ENCODE data around the gene HCN4. TPM values are rescaled to one million over a fixed set of nuclear protein-coding genes. Genes with fewer than 3 reads are reported as not detected.
A peak's percentile ranks its signal among the peaks of the same experiment; 100 is the strongest.

Gene HCN4
- total and polyA plus RNA-seq, 2 of the 8 experiments (the other 6 are each of a cell fraction or from before 2014, with no cell fraction given) = 3.7 to 8.5 TPM

DNA sequence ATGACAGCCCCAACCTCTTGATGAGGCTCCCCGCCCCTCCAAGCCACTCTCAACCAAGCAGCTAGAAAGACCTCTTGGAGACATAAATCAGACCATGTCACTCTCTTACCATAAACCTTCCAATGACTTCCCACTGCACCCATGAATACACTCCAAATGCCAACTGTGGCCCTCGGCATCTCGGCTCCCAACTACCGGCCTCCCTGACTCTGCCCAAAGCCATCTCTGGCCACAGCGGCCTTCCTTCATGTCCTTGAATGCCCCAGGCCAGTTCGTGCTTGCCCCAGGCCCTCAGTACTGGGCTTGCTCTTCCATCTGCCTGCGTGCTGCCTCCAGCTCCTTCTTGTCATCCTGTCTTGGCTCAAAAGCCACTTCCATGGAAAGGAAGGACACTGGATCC is 32.0 kb downstream of the HCN4 start:
- H3K79me2 ChIP-seq (ENCODE audit: control insufficient read depth in 1 of 2, insufficient read depth in 2 of 2, low read length in 2 of 2) = peaks cover 0 to 11% of the 10 kb centered on the region in 2 experiments; a peak in 2 of 4 replicates
- H3K79me1 ChIP-seq (ENCODE audit: low read depth, low read length) = peaks cover 8% of the 10 kb centered on the region
- 0 out of 2 replicates have a peak overlapping the region, but pooled peaks have one; percentile 24 for H2BK5ac ChIP-seq (ENCODE audit: low read depth, low read length)
- no peak overlapping the region for H3K4ac ChIP-seq (replicated peaks; ENCODE audit: insufficient read length, low read depth, low read length)
- H3K14ac ChIP-seq (ENCODE audit: insufficient read length) = no peak overlapping the region
- no peak overlapping the region for H2BK15ac ChIP-seq (ENCODE audit: low read length)
- H4K5ac ChIP-seq (ENCODE audit: insufficient read length, low read depth, low read length) = no peak overlapping the region
- FAIRE-seq = no peak
- peak overlapping the region; percentile 48; the same call in 1 of the 2 replicates for H4K8ac ChIP-seq (ENCODE audit: extremely low read depth, insufficient read depth, low read length)
- H2AK5ac ChIP-seq (ENCODE audit: low read depth, low read length) = no peak overlapping the region
- peaks cover 2 to 4% of the 10 kb centered on the region in 2 experiments for H4K20me1 ChIP-seq (replicated peaks in 1 of 2; ENCODE audit: control insufficient read depth in 1 of 2, insufficient read depth in 2 of 2, low read length in 2 of 2)
- H3K4me1 ChIP-seq (replicated peaks in 1 of 4; ENCODE audit: control insufficient read depth in 3 of 4, insufficient read depth in 4 of 4, low read length in 3 of 4) = no peaks in the 10 kb centered on the region
- H2AFZ ChIP-seq (ENCODE audit: low read length) = no peak overlapping the region
- H3K9ac ChIP-seq (replicated peaks in 1 of 4; ENCODE audit: extremely low read depth in 1 of 4, low read depth in 3 of 4, low read length in 3 of 4) = no peak overlapping the region
- no peaks in the 10 kb centered on the region for H3K27me3 ChIP-seq (replicated peaks in 1 of 4; ENCODE audit: control insufficient read depth in 3 of 4, extremely low read depth in 1 of 4, insufficient read depth in 3 of 4, low read length in 3 of 4)
- no peak overlapping the region for H2BK20ac ChIP-seq (ENCODE audit: low read length)
- POLR2A ChIA-PET (ENCODE audit: partially characterized antibody) = no interaction called here
- peaks cover 0 to 2% (median 0%) of the 10 kb centered on the region in 4 experiments; a peak in 4 of 8 replicates for H3K36me3 ChIP-seq (ENCODE audit: control insufficient read depth in 2 of 4, insufficient read depth in 4 of 4, low read length in 3 of 4)
- no peak overlapping the region for H4K91ac ChIP-seq (replicated peaks; ENCODE audit: insufficient read length, low read length)
- H2BK120ac ChIP-seq (replicated peaks; ENCODE audit: low read depth, low read length) = no peak overlapping the region
- TF ChIP-seq TEAD4 (IDR thresholded peaks at IDR 0.05; ENCODE audit: low read depth, low read length) (no peak), NANOG (IDR thresholded peaks at IDR 0.05; ENCODE audit: insufficient read depth, low read depth, low read length, poor library complexity, severe bottlenecking) (no peak), CTCF (IDR thresholded peaks at IDR 0.05; ENCODE audit: control extremely low read depth in 1 of 3, insufficient read depth in 1 of 3, low read depth in 1 of 3, low read length in 3 of 3) (no peak), CBX5 (IDR thresholded peaks at IDR 0.05; ENCODE audit: low read depth, low read length) (no peak), CEBPB (IDR thresholded peaks at IDR 0.05; ENCODE audit: low read depth, low read length) (no peak)
- CTCF ChIA-PET (ENCODE audit: partially characterized antibody) = interaction anchor here (0.8 to 1.8 kb wide), 2 partner anchors 12 to 17 kb away, joined by 3 to 6 read pairs; no protein-coding TSS in a partner anchor
- H3K56ac ChIP-seq (replicated peaks; ENCODE audit: insufficient read length, low read depth, low read length) = no peak overlapping the region
- 93% methylated on average over 7 of the region's 7 CpGs; no CpG with 5 or more reads in 1 of the 2 experiments for WGBS, 2 experiments (ENCODE audit: extremely low coverage in 1 of 2, insufficient coverage in 1 of 2, insufficient read length in 1 of 2, insufficient replicate concordance in 2 of 2, low coverage in 1 of 2, low lambda C conversion rate in 2 of 2, missing lambda C conversion rate in 1 of 2)
- no peak overlapping the region for H2BK12ac ChIP-seq (ENCODE audit: low read depth, low read length)
- no peaks in the 10 kb centered on the region for H3K9me3 ChIP-seq (ENCODE audit: insufficient read depth in 2 of 2, low read depth in 1 of 2, low read length in 1 of 2)
- H3K23ac ChIP-seq (ENCODE audit: insufficient read length) = no peak overlapping the region
- no peak overlapping the region for H3K18ac ChIP-seq (ENCODE audit: extremely low read depth, low read length)
- no peak for DNase-seq (ENCODE audit: low read depth in 1 of 2, low spot score in 2 of 2)
- H3K23me2 ChIP-seq (ENCODE audit: low read depth, low read length) = no peaks in the 10 kb centered on the region
- no peak overlapping the region for H3K27ac ChIP-seq (ENCODE audit: low read depth, low read length)
- H3K4me3 ChIP-seq (ENCODE audit: extremely low read depth in 1 of 4, insufficient read depth in 2 of 4, low read depth in 3 of 4, low read length in 4 of 4) = no peak overlapping the region
- H3K4me2 ChIP-seq (ENCODE audit: insufficient read depth in 1 of 2, low read depth in 2 of 2, low read length in 2 of 2) = no peak overlapping the region
